Measurements from ENCODE around the gene SLC26A1. TPM values are rescaled to one million over a fixed set of nuclear protein-coding genes. Genes with fewer than 3 reads are reported as not detected.

Gene SLC26A1
- total RNA-seq, 1 experiment from 2014 or later: 0.09 TPM

DNA sequence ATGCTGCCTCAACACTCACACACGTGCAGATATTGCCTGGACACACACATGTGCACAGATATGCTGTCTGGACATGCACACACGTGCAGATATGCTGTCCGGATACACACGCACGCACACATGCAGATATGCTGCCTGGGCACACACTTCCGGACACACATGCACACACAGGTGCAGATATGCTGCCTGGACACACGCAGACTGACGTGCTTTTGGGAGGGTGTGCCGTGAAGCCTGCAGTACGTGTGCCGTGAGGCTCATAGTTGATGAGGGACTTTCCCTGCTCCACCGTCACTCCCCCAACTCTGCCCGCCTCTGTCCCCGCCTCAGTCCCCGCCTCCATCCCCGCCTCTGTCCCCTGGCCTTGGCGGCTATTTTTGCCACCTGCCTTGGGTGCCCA, 32.9 kb upstream of the SLC26A1 start:
- WGBS (ENCODE audit: extremely low coverage, insufficient read length, low lambda C conversion rate): no CpG with 5 or more reads among the region's 17 CpGs
- no peaks in the 10 kb centered on the region for H4K20me1 ChIP-seq (ENCODE audit: control insufficient read depth, insufficient read depth, insufficient read length)

More for the DNA sequence above, 32.9 kb upstream of the SLC26A1 start:
- Histone ChIP-seq H2BK20ac (ENCODE audit: low read depth, low read length, poor library complexity, severe bottlenecking) (no peak overlapping the region), H3K18ac (ENCODE audit: insufficient read length, low read depth, low read length) (no peak overlapping the region), H3K14ac (ENCODE audit: insufficient read depth, low read length) (no peak overlapping the region), H3K27ac (ENCODE audit: insufficient read length, low read depth, low read length) (no peak overlapping the region), H3K79me1 (ENCODE audit: insufficient read depth, low read depth, low read length, poor library complexity, severe bottlenecking) (no peaks in the 10 kb centered on the region), H2AK5ac (ENCODE audit: insufficient read length, low read length) (no peak overlapping the region), H2BK12ac (ENCODE audit: insufficient read length, low read depth, low read length) (no peak overlapping the region), H4K5ac (ENCODE audit: insufficient read length, low read depth, low read length) (no peak overlapping the region), H2BK5ac (ENCODE audit: insufficient read length, low read length) (no peak overlapping the region), H3K23me2 (ENCODE audit: insufficient read length, low read depth, low read length, poor library complexity, severe bottlenecking) (no peaks in the 10 kb centered on the region), H3K4ac (ENCODE audit: low read depth, low read length) (no peak overlapping the region), H3T11ph (ENCODE audit: low read length) (no peak overlapping the region), H3K27me3 (ENCODE audit: insufficient read depth, low read length) (no peaks in the 10 kb centered on the region), H2BK120ac (ENCODE audit: low read depth, low read length, poor library complexity, severe bottlenecking) (no peak overlapping the region), H2BK15ac (ENCODE audit: low read depth, low read length) (no peak overlapping the region), H3K56ac (ENCODE audit: insufficient read length, low read depth, low read length) (no peak overlapping the region), H3K4me1 (ENCODE audit: insufficient read depth, low read length) (no peaks in the 10 kb centered on the region; the same call in 1 of the 2 replicates), H4K8ac (replicated peaks; ENCODE audit: insufficient read length, low read depth, low read length) (no peak overlapping the region), H2AFZ (ENCODE audit: low read length) (no peak overlapping the region), H3K9me3 (ENCODE audit: control insufficient read depth, low read depth, low read length) (no peaks in the 10 kb centered on the region), H4K91ac (ENCODE audit: insufficient read length, low read depth, low read length) (no peak overlapping the region), H3K79me2 (ENCODE audit: insufficient read depth, low read length) (no peaks in the 10 kb centered on the region), H3K4me2 (ENCODE audit: insufficient read depth, insufficient read length, low read length) (no peak overlapping the region), H3K9ac (ENCODE audit: extremely low read depth, insufficient read length, low read length) (no peak overlapping the region), H3K23ac (ENCODE audit: insufficient read length, low read depth, low read length) (no peak overlapping the region)
- Mint-ChIP-seq H3K4me1 (peaks cover 0 to 4% of the 10 kb centered on the region in 2 experiments; a peak in 1 of 4 replicates), H3K9me3 (peaks cover 0 to 2% of the 10 kb centered on the region in 2 experiments; a peak in 1 of 5 replicates), H3K36me3 (ENCODE audit: insufficient read depth in 1 of 3, low read depth in 3 of 3) (peaks cover 8 to 13% (median 12%) of the 10 kb centered on the region in 3 experiments; a peak in 6 of 7 replicates), H3K27me3 (ENCODE audit: low read depth) (no peaks in the 10 kb centered on the region), H3K27ac (no peak overlapping the region), H3K4me3 (no peak overlapping the region)
- peak; percentile 61 for DNase-seq
- TF ChIP-seq, protein P1, sequence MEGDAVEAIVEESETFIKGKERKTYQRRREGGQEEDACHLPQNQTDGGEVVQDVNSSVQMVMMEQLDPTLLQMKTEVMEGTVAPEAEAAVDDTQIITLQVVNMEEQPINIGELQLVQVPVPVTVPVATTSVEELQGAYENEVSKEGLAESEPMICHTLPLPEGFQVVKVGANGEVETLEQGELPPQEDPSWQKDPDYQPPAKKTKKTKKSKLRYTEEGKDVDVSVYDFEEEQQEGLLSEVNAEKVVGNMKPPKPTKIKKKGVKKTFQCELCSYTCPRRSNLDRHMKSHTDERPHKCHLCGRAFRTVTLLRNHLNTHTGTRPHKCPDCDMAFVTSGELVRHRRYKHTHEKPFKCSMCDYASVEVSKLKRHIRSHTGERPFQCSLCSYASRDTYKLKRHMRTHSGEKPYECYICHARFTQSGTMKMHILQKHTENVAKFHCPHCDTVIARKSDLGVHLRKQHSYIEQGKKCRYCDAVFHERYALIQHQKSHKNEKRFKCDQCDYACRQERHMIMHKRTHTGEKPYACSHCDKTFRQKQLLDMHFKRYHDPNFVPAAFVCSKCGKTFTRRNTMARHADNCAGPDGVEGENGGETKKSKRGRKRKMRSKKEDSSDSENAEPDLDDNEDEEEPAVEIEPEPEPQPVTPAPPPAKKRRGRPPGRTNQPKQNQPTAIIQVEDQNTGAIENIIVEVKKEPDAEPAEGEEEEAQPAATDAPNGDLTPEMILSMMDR (conservative IDR thresholded peaks at IDR 0.05): no peak

Data from H9 (cell line).